ENCODE data around the gene TSPYL1.

TSPYL1 gene

DNA sequence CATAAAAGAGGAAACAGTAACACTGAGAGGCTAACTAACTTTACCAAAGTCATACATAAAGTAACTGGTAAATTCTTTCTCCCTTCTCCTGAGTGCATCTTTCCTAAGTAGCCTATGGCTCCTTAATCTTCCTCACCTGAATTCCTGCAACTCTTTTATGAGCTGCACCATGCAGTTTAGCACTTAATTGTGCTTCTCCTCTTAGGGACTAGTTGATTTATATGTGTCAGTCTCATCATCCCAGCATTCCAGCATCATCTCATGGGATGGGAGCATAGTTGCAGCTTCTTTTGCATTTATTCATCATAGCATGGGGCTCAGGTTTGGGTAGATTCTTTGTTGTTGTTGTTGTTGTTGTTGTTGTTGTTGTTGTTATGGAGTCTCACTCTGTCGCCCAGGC lies 3.5 kb upstream of the TSPYL1 start:
- no peak overlapping the region for H3K4me3 ChIP-seq (ENCODE audit: low read length)
- TF ChIP-seq ZNF274 (IDR thresholded peaks at IDR 0.05; ENCODE audit: low read depth, low read length): no peak

DNA sequence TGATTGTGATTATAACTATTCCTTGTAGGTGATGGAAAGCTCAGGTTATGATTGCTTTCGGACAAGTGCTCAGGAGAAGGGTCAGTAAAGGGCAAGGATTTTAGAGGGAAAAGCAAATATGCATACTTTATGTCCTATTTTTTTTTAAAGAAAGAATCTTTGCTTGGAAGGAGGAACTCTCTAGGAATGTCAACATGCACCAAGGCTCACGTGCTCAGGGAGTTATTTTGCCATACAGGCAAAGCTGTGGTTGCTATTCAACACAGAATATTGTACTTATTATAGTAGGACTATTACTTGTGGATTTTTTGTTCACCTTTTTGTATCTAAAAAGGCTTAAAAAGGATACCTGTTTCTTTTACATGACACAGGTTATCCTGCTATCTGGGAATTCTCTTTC lies 3.0 kb upstream of the TSPYL1 start:
- TF ChIP-seq ZNF274 (IDR thresholded peaks at IDR 0.05; ENCODE audit: low read depth, low read length): no peak
- no peak overlapping the region for H3K4me3 ChIP-seq (ENCODE audit: low read length)

GRCh38 chr6:116280933-116281316 lies 1.2 kb upstream of the TSPYL1 start:
- no peak for TF ChIP-seq ZNF274 (IDR thresholded peaks at IDR 0.05; ENCODE audit: low read depth, low read length)
- no peak overlapping the region; the same call in 1 of the 2 replicates for H3K4me3 ChIP-seq (ENCODE audit: low read length)

GRCh38 chr6:116280161-116280932 lies 617 bp upstream of the TSPYL1 start:
- TF ChIP-seq ZNF274 (IDR thresholded peaks at IDR 0.05; ENCODE audit: low read depth, low read length): no peak
- H3K4me3 ChIP-seq (ENCODE audit: low read length): peak overlapping the region; percentile 76

DNA sequence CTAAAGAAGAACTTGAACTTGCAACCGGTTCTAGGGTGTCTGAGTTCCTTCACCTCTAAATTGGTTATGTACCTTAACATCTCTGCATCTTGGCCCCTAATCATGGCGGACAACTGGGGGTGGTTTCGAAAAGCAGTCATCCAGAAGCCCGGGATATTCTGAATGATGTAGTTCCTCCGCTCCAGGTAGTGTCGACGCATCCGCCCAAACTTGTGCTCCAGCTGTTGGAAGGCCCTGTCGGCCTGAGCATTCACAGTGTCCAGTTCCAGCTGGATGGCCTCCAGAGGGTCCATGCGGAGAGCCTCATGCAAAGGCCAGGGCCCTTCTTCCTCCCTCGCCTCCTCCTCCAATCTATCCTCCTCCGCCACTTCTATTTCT lies 887 bp downstream of the TSPYL1 start:
- no peak for TF ChIP-seq ZNF274 (IDR thresholded peaks at IDR 0.05; ENCODE audit: low read depth, low read length)
- H3K4me3 ChIP-seq (ENCODE audit: low read length): peak overlapping the region; percentile 76

- H3K4me3 ChIP-seq (ENCODE audit: low read length): peak overlapping the region; percentile 76
- TF ChIP-seq ZNF274 (IDR thresholded peaks at IDR 0.05; ENCODE audit: low read depth, low read length): no peak
These were observed 1.3 kb downstream of the TSPYL1 start for GRCh38 chr6:116278481-116278829.

DNA sequence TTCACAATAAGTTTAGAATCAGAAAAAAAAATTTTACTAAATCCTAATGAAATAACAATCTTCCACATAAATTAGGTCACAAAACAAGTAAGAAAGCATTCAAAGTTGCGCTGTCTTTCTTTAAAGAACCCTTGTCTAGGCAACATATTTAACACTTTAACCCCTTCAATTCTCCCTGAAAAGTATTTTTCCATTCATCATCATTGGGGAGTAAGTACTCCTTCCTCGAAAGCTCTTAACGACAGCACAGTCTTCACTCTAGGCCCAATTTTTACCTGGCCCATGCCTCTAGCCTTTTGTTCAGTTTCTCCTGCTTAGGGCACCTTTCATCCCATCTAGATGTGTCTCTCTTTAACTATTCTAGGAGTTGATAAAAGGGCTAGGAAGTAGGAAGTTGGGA lies 2.6 kb downstream of the TSPYL1 start:
- peak overlapping the region; percentile 76 for H3K4me3 ChIP-seq (ENCODE audit: low read length)
- no peak for TF ChIP-seq ZNF274 (IDR thresholded peaks at IDR 0.05; ENCODE audit: low read depth, low read length)

DNA sequence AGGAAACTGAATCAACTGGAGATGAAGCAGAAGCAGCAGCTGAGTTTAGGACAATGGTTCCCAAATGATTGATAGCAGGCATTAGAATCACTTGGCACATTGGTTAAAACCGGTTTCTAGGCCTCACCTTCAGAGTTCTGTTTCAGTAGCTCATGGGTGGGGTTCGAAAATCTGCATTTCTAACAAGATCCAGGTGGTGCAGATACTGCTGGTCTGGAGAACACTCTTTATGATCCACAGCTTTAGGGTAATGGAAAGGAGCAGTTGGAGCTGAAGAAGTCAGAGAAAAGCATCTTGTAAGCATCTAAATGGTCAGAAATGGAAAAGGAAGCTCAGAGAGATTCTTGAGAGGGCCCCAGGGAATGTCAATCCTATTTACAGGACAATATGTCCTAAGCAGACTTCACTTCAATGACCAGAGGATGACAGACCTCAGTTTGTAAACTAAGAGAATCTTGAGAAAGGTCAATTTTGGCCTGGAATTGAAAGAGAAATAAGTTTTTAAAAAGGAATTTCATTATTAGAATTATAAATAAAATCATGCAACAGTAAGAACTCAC lies 8.5 kb downstream of the TSPYL1 start:
- no peak overlapping the region for H3K4me3 ChIP-seq (ENCODE audit: low read length)
- TF ChIP-seq ZNF274 (IDR thresholded peaks at IDR 0.05; ENCODE audit: low read depth, low read length): no peak

GRCh38 chr6:116268589-116269293 lies 11.0 kb downstream of the TSPYL1 start:
- no peak for TF ChIP-seq ZNF274 (IDR thresholded peaks at IDR 0.05; ENCODE audit: low read depth, low read length)
- no peak overlapping the region for H3K4me3 ChIP-seq (ENCODE audit: low read length)

GRCh38 chr6:116267836-116268588 lies 11.7 kb downstream of the TSPYL1 start:
- no peak for TF ChIP-seq ZNF274 (IDR thresholded peaks at IDR 0.05; ENCODE audit: low read depth, low read length)
- H3K4me3 ChIP-seq (ENCODE audit: low read length): no peak overlapping the region

- no peak overlapping the region for H3K4me3 ChIP-seq (ENCODE audit: low read length)
- TF ChIP-seq ZNF274 (IDR thresholded peaks at IDR 0.05; ENCODE audit: low read depth, low read length): no peak
These were observed 12.9 kb downstream of the TSPYL1 start for GRCh38 chr6:116266803-116267202.

DNA sequence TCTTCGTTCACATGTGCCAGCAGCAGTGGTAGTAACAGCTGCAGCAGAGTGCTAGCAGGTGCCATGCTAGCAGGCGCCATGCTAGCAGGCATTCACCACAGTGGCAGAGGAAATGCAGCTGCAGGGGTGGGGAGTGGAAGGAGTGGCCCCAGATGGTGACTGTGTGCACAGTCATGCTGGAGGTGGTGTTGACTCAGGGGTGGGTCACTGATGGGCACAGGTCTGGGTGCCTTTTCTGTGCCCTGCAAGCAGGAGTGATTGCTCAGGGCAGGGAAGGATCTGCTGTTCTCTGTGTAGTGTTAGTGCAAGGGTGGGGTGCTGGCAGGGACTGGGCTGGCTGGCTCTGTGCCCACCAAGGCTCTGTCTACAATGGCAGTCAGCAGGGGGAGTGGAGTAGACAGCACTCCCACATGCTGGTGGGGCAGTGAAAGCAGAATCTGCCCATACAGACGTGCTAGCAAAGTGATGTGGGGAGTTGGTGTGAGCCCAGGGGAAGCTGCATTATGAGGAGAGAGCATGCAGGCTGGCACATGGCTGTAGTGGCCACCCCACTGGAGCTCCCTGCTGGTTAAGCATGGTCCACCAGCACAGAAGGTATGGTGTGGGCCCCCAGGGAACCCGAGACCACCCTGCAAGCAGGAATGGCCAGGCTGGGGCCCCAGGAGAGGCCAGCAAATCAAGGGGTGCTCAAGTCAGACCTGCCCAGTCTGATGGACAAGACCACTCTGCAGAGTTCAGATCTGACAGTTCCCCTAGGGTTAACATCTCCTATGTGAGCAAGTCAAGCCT lies 14.5 kb downstream of the TSPYL1 start:
- no peak overlapping the region for H3K4me3 ChIP-seq (ENCODE audit: low read length)
- no peak for TF ChIP-seq ZNF274 (IDR thresholded peaks at IDR 0.05; ENCODE audit: low read depth, low read length)

GRCh38 chr6:116263353-116263752 lies 16.4 kb downstream of the TSPYL1 start:
- no peak overlapping the region for H3K4me3 ChIP-seq (ENCODE audit: low read length)
- TF ChIP-seq ZNF274 (IDR thresholded peaks at IDR 0.05; ENCODE audit: low read depth, low read length): no peak

DNA sequence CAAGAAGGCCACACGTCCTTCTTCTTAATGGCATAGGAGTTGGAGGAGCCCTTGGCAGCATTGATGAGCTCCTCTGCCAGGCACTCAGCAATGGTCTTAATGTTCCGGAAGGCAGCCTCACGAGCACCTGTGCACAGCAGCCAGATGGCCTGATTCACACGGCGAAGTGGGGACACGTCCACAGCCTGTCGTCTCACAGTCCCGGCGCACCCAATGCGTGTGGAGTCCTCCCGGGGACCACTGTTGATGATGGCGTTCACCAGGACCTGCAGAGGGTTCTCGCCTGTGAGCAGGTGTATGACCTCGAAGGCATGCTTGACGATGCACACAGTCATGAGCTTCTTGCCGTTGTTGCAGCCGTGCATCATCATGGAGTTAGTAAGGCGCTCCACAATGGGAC lies 21.2 kb downstream of the TSPYL1 start:
- H3K4me3 ChIP-seq (ENCODE audit: low read length): no peak overlapping the region
- no peak for TF ChIP-seq ZNF274 (IDR thresholded peaks at IDR 0.05; ENCODE audit: low read depth, low read length)
